Measurements from ENCODE around the gene PDCD1LG2. TPM values are rescaled to one million over a fixed set of nuclear protein-coding genes. Genes with fewer than 3 reads are reported as not detected.

The PDCD1LG2 gene
- total and polyA plus RNA-seq, 5 donors from 2014 or later: 0.85 to 2.5 (median 1.0) TPM; not detected in 1

GRCh38 chr9:5566054-5566618 is 55.8 kb downstream of the PDCD1LG2 start:
- Histone ChIP-seq H3K27ac (ENCODE audit: insufficient read depth, low read length, poor library complexity, severe bottlenecking) (no peak overlapping the region), H3K4me3 (ENCODE audit: low read depth, low read length) (no peak overlapping the region), H3K27me3 (ENCODE audit: control insufficient read depth, insufficient read depth, low read length) (no peaks in the 10 kb centered on the region), H3K9me3 (ENCODE audit: control insufficient read depth in 2 of 2, low read length in 2 of 2) (no peaks in the 10 kb centered on the region), H3K4me1 (ENCODE audit: control insufficient read depth, insufficient read depth, low read length, poor library complexity, severe bottlenecking) (peaks cover 13% of the 10 kb centered on the region), H3K36me3 (ENCODE audit: control insufficient read depth, insufficient read depth, low read length) (no peaks in the 10 kb centered on the region)
- H3K4me3 Mint-ChIP-seq: no peak overlapping the region
- peaks cover 0 to 2% (median 0%) of the 10 kb centered on the region in 7 donors for H3K9me3 Mint-ChIP-seq
- no peak for ATAC-seq (ENCODE audit: low read depth in 2 of 2)
- H3K27ac Mint-ChIP-seq: no peak overlapping the region
- DNase-seq: no peak
- H3K36me3 Mint-ChIP-seq: peaks cover 6% of the 10 kb centered on the region
- H3K27me3 Mint-ChIP-seq: no peaks in the 10 kb centered on the region
- peaks cover 6 to 24% (median 13%) of the 10 kb centered on the region in 4 donors for H3K4me1 Mint-ChIP-seq

- H3K27ac Mint-ChIP-seq: peak overlapping the region; percentile 5 to 38 (median 7)
- H3K27ac ChIP-seq (ENCODE audit: insufficient read depth, low read length, poor library complexity, severe bottlenecking): no peak overlapping the region
These were observed 58.5 kb downstream of the PDCD1LG2 start for GRCh38 chr9:5568868-5569267.

GRCh38 chr9:5569409-5569808 is 59.1 kb downstream of the PDCD1LG2 start:
- Histone ChIP-seq H3K4me1 (ENCODE audit: control insufficient read depth, insufficient read depth, low read length, poor library complexity, severe bottlenecking) (peaks cover 13% of the 10 kb centered on the region), H3K27me3 (ENCODE audit: control insufficient read depth, insufficient read depth, low read length) (no peaks in the 10 kb centered on the region), H3K4me3 (ENCODE audit: low read depth, low read length) (no peak overlapping the region), H3K36me3 (ENCODE audit: control insufficient read depth, insufficient read depth, low read length) (no peaks in the 10 kb centered on the region), H3K27ac (ENCODE audit: insufficient read depth, low read length, poor library complexity, severe bottlenecking) (no peak overlapping the region), H3K9me3 (ENCODE audit: control insufficient read depth in 2 of 2, low read length in 2 of 2) (no peaks in the 10 kb centered on the region)
- H3K4me3 Mint-ChIP-seq: no peak overlapping the region
- peaks cover 0 to 13% (median 8%) of the 10 kb centered on the region in 4 donors for H3K4me1 Mint-ChIP-seq
- ATAC-seq (ENCODE audit: low read depth in 2 of 2) (no peak), DNase-seq (no peak)
- peaks cover 0 to 3% (median 0%) of the 10 kb centered on the region in 7 donors for H3K9me3 Mint-ChIP-seq
- peak overlapping the region in 2 of 3 donors; percentile 38 to 72 for H3K27ac Mint-ChIP-seq
- H3K36me3 Mint-ChIP-seq: no peaks in the 10 kb centered on the region
- H3K27me3 Mint-ChIP-seq: no peaks in the 10 kb centered on the region

More at GRCh38 chr9:5568868-5569267, 58.5 kb downstream of the PDCD1LG2 start:
- Histone ChIP-seq H3K36me3 (ENCODE audit: control insufficient read depth, insufficient read depth, low read length) (no peaks in the 10 kb centered on the region), H3K27me3 (ENCODE audit: control insufficient read depth, insufficient read depth, low read length) (no peaks in the 10 kb centered on the region), H3K4me3 (ENCODE audit: low read depth, low read length) (no peak overlapping the region), H3K4me1 (ENCODE audit: control insufficient read depth, insufficient read depth, low read length, poor library complexity, severe bottlenecking) (peaks cover 13% of the 10 kb centered on the region), H3K9me3 (ENCODE audit: control insufficient read depth in 2 of 2, low read length in 2 of 2) (no peaks in the 10 kb centered on the region)
- Mint-ChIP-seq H3K4me3 (peak overlapping the region in 1 of 4 donors; percentile 3), H3K27me3 (no peaks in the 10 kb centered on the region), H3K4me1 (peaks cover 0 to 13% (median 8%) of the 10 kb centered on the region in 4 donors), H3K9me3 (peaks cover 0 to 3% (median 0%) of the 10 kb centered on the region in 7 donors), H3K36me3 (no peaks in the 10 kb centered on the region)
- no peak for ATAC-seq (ENCODE audit: low read depth in 2 of 2)
- no peak for DNase-seq

GRCh38 chr9:5569891-5570290 is 59.6 kb downstream of the PDCD1LG2 start:
- Mint-ChIP-seq H3K9me3 (peaks cover 0 to 3% (median 0%) of the 10 kb centered on the region in 7 donors), H3K36me3 (peaks cover 2% of the 10 kb centered on the region), H3K4me1 (peaks cover 0 to 13% (median 8%) of the 10 kb centered on the region in 4 donors), H3K27me3 (no peaks in the 10 kb centered on the region), H3K4me3 (no peak overlapping the region), H3K27ac (no peak overlapping the region)
- Histone ChIP-seq H3K36me3 (ENCODE audit: control insufficient read depth, insufficient read depth, low read length) (no peaks in the 10 kb centered on the region), H3K9me3 (ENCODE audit: control insufficient read depth in 2 of 2, low read length in 2 of 2) (no peaks in the 10 kb centered on the region), H3K4me3 (ENCODE audit: low read depth, low read length) (no peak overlapping the region), H3K4me1 (ENCODE audit: control insufficient read depth, insufficient read depth, low read length, poor library complexity, severe bottlenecking) (peaks cover 13% of the 10 kb centered on the region), H3K27ac (ENCODE audit: insufficient read depth, low read length, poor library complexity, severe bottlenecking) (no peak overlapping the region), H3K27me3 (ENCODE audit: control insufficient read depth, insufficient read depth, low read length) (no peaks in the 10 kb centered on the region)
- DNase-seq: no peak
- ATAC-seq (ENCODE audit: low read depth in 2 of 2): no peak

GRCh38 chr9:5571629-5572232 is 61.4 kb downstream of the PDCD1LG2 start:
- Histone ChIP-seq H3K27ac (ENCODE audit: insufficient read depth, low read length, poor library complexity, severe bottlenecking) (no peak overlapping the region), H3K9me3 (ENCODE audit: control insufficient read depth in 2 of 2, low read length in 2 of 2) (no peaks in the 10 kb centered on the region), H3K4me3 (ENCODE audit: low read depth, low read length) (no peak overlapping the region), H3K36me3 (ENCODE audit: control insufficient read depth, insufficient read depth, low read length) (no peaks in the 10 kb centered on the region), H3K4me1 (ENCODE audit: control insufficient read depth, insufficient read depth, low read length, poor library complexity, severe bottlenecking) (peaks cover 13% of the 10 kb centered on the region), H3K27me3 (ENCODE audit: control insufficient read depth, insufficient read depth, low read length) (no peaks in the 10 kb centered on the region)
- H3K27me3 Mint-ChIP-seq: no peaks in the 10 kb centered on the region
- peaks cover 0 to 13% (median 8%) of the 10 kb centered on the region in 4 donors for H3K4me1 Mint-ChIP-seq
- no peak overlapping the region for H3K4me3 Mint-ChIP-seq
- no peak overlapping the region for H3K27ac Mint-ChIP-seq
- H3K36me3 Mint-ChIP-seq: peaks cover 6% of the 10 kb centered on the region
- ATAC-seq (ENCODE audit: low read depth in 2 of 2) (no peak), DNase-seq (no peak)
- H3K9me3 Mint-ChIP-seq: peaks cover 0 to 3% (median 0%) of the 10 kb centered on the region in 7 donors

- Mint-ChIP-seq H3K36me3 (peaks cover 6% of the 10 kb centered on the region), H3K27ac (no peak overlapping the region), H3K4me3 (no peak overlapping the region), H3K9me3 (peaks cover 0 to 3% (median 0%) of the 10 kb centered on the region in 7 donors), H3K27me3 (no peaks in the 10 kb centered on the region), H3K4me1 (peaks cover 0 to 10% (median 7%) of the 10 kb centered on the region in 4 donors)
- no peak for ATAC-seq (ENCODE audit: low read depth in 2 of 2)
- H3K27me3 ChIP-seq (ENCODE audit: control insufficient read depth, insufficient read depth, low read length): no peaks in the 10 kb centered on the region
- H3K4me1 ChIP-seq (ENCODE audit: control insufficient read depth, insufficient read depth, low read length, poor library complexity, severe bottlenecking): peaks cover 5% of the 10 kb centered on the region
- H3K36me3 ChIP-seq (ENCODE audit: control insufficient read depth, insufficient read depth, low read length): no peaks in the 10 kb centered on the region
- no peaks in the 10 kb centered on the region for H3K9me3 ChIP-seq (ENCODE audit: control insufficient read depth in 2 of 2, low read length in 2 of 2)
- no peak for DNase-seq
- H3K27ac ChIP-seq (ENCODE audit: insufficient read depth, low read length, poor library complexity, severe bottlenecking): no peak overlapping the region
- no peak overlapping the region for H3K4me3 ChIP-seq (ENCODE audit: low read depth, low read length)
These were observed 63.8 kb downstream of the PDCD1LG2 start for GRCh38 chr9:5574097-5574496.

- peaks cover 6% of the 10 kb centered on the region for H3K36me3 Mint-ChIP-seq
- H3K27me3 Mint-ChIP-seq: no peaks in the 10 kb centered on the region
These were observed 64.7 kb downstream of the PDCD1LG2 start for GRCh38 chr9:5575000-5575399.

More at GRCh38 chr9:5575000-5575399, 64.7 kb downstream of the PDCD1LG2 start:
- Histone ChIP-seq H3K9me3 (ENCODE audit: control insufficient read depth in 2 of 2, low read length in 2 of 2) (no peaks in the 10 kb centered on the region), H3K4me1 (ENCODE audit: control insufficient read depth, insufficient read depth, low read length, poor library complexity, severe bottlenecking) (no peaks in the 10 kb centered on the region), H3K27me3 (ENCODE audit: control insufficient read depth, insufficient read depth, low read length) (no peaks in the 10 kb centered on the region), H3K36me3 (ENCODE audit: control insufficient read depth, insufficient read depth, low read length) (no peaks in the 10 kb centered on the region), H3K27ac (ENCODE audit: insufficient read depth, low read length, poor library complexity, severe bottlenecking) (no peak overlapping the region), H3K4me3 (ENCODE audit: low read depth, low read length) (no peak overlapping the region)
- Mint-ChIP-seq H3K4me1 (peaks cover 0 to 7% (median 6%) of the 10 kb centered on the region in 4 donors), H3K4me3 (no peak overlapping the region), H3K9me3 (peaks cover 0 to 3% (median 0%) of the 10 kb centered on the region in 7 donors), H3K27ac (no peak overlapping the region)
- ATAC-seq (ENCODE audit: low read depth in 2 of 2) (no peak), DNase-seq (no peak)

Measured in CD4-positive, CD25-positive, alpha-beta regulatory T cell (primary cell).